HepG2 (cell line): ENCODE data around the gene FIS1. TPM values are rescaled to one million over a fixed set of nuclear protein-coding genes. Genes with fewer than 3 reads are reported as not detected.

ENCODE experiments used
- ADNP ChIP-seq: sonication (generic); formaldehyde crosslinking; IDR thresholded peaks from 2 replicates; pipeline ENCODE4 v1.4.0; 2020; ENCODE audit warnings: missing genetic modification reagents
- AGO2 ChIP-seq: fragments of 200-400 bp; formaldehyde crosslinking; optimal IDR thresholded peaks from 2 replicates; pipeline ENCODE3; 2017; ENCODE audit warnings: mild to moderate bottlenecking, low read depth, low read length, moderate library complexity
- ATF5 ChIP-seq: sonication (generic); formaldehyde crosslinking; IDR thresholded peaks from 2 replicates; pipeline ENCODE4 v1.4.0; 2020; ENCODE audit warnings: mild to moderate bottlenecking, low read depth, missing genetic modification reagents
- DNMT1 ChIP-seq: sonication (generic); formaldehyde crosslinking; IDR thresholded peaks from 2 replicates; pipeline ENCODE4 v1.5.1; 2020; ENCODE audit warnings: mild to moderate bottlenecking, missing genetic modification reagents
- HOXA7 ChIP-seq: sonication (generic); formaldehyde crosslinking; IDR thresholded peaks from 2 replicates; pipeline ENCODE4 v1.8.1; 2022; ENCODE audit warnings: mild to moderate bottlenecking, missing genetic modification reagents, moderate library complexity
- IRF2 ChIP-seq: IDR thresholded peaks from 2 replicates; pipeline ENCODE4 v1.6.1; 2018; ENCODE audit warnings: missing genetic modification reagents, missing compliant biosample characterization
- KLF16 ChIP-seq, 2 experiments: sonication (generic) in 1 of 2; formaldehyde crosslinking in 1 of 2; IDR thresholded peaks; 2 replicates each; pipeline versions ENCODE4 v1.6.1 to v1.8.0; 2016 to 2023; ENCODE audit warnings: missing genetic modification reagents in 2 of 2, missing compliant biosample characterization in 1 of 2
- LCORL ChIP-seq, 2 experiments: fragments of 450-650 bp in 1 of 2; sonication (generic) in 1 of 2; formaldehyde crosslinking in 1 of 2; IDR thresholded peaks; 2 replicates each; pipeline versions ENCODE4 v1.5.0 to v1.6.1; 2017 to 2020; ENCODE audit warnings: antibody characterized with exemption in 1 of 2, missing genetic modification reagents in 1 of 2
- MAFG ChIP-seq: sonication (generic); formaldehyde crosslinking; IDR thresholded peaks from 2 replicates; pipeline ENCODE4 v1.5.1; 2020; ENCODE audit warnings: mild to moderate bottlenecking, missing genetic modification reagents
- MED1 ChIP-seq: sonication (generic); formaldehyde crosslinking; IDR thresholded peaks from 2 replicates; pipeline ENCODE4 v1.4.0; 2020; ENCODE audit warnings: missing genetic modification reagents
- MEIS1 ChIP-seq: sonication (generic); formaldehyde crosslinking; IDR thresholded peaks from 2 replicates; pipeline ENCODE4 v1.9.0; 2021; ENCODE audit warnings: mild to moderate bottlenecking, missing genetic modification reagents, moderate library complexity, borderline replicate concordance
- NFIB ChIP-seq: sonication (generic); formaldehyde crosslinking; IDR thresholded peaks from 2 replicates; pipeline ENCODE4 v1.9.0; 2021; ENCODE audit warnings: missing genetic modification reagents, mild to moderate bottlenecking, borderline replicate concordance
- PATZ1 ChIP-seq: sonication (generic); formaldehyde crosslinking; IDR thresholded peaks from 2 replicates; pipeline ENCODE4 v1.4.0; 2020; ENCODE audit warnings: missing genetic modification reagents
- POGZ ChIP-seq: sonication (generic); formaldehyde crosslinking; IDR thresholded peaks from 2 replicates; pipeline ENCODE4 v1.4.0; 2020; ENCODE audit warnings: mild to moderate bottlenecking, missing genetic modification reagents
- RNF219 ChIP-seq: sonication (generic); formaldehyde crosslinking; IDR thresholded peaks from 2 replicates; pipeline ENCODE4 v1.5.0; 2020; ENCODE audit warnings: mild to moderate bottlenecking, missing genetic modification reagents
- RXRB ChIP-seq: IDR thresholded peaks from 2 replicates; pipeline ENCODE4 v1.6.1; 2016; ENCODE audit warnings: borderline replicate concordance, missing genetic modification reagents, missing compliant biosample characterization
- SMAD3 ChIP-seq: sonication (generic); formaldehyde crosslinking; IDR thresholded peaks from 2 replicates; pipeline ENCODE4 v1.4.0; 2020; ENCODE audit warnings: missing genetic modification reagents
- SP4 ChIP-seq: sonication (generic); formaldehyde crosslinking; IDR thresholded peaks from 2 replicates; pipeline ENCODE4 v1.8.1; 2023; ENCODE audit warnings: mild to moderate bottlenecking, missing genetic modification reagents
- TRIM24 ChIP-seq: sonication (generic); formaldehyde crosslinking; IDR thresholded peaks from 2 replicates; pipeline ENCODE4 v1.8.0; 2022; ENCODE audit warnings: mild to moderate bottlenecking, missing genetic modification reagents
- ZNF431 ChIP-seq: sonication (generic); formaldehyde crosslinking; IDR thresholded peaks from 2 replicates; pipeline ENCODE4 v1.9.0; 2022; ENCODE audit warnings: missing genetic modification reagents, low read depth, mild to moderate bottlenecking, borderline replicate concordance
- ZNF432 ChIP-seq: sonication (generic); formaldehyde crosslinking; IDR thresholded peaks from 2 replicates; pipeline ENCODE4 v1.5.0; 2020; ENCODE audit warnings: missing genetic modification reagents, mild to moderate bottlenecking, borderline replicate concordance
- ZNF562 ChIP-seq: sonication (generic); formaldehyde crosslinking; IDR thresholded peaks from 2 replicates; pipeline ENCODE4 v1.8.0; 2022; ENCODE audit warnings: missing genetic modification reagents, borderline replicate concordance
- ZNF580 ChIP-seq: IDR thresholded peaks from 2 replicates; pipeline ENCODE4 v1.6.1; 2016; ENCODE audit warnings: low read depth, borderline replicate concordance
- ZNF709 ChIP-seq: sonication (generic); formaldehyde crosslinking; IDR thresholded peaks from 2 replicates; pipeline ENCODE4 v1.5.0; 2020; ENCODE audit warnings: mild to moderate bottlenecking, missing genetic modification reagents
- ZNF746 ChIP-seq: sonication (generic); formaldehyde crosslinking; IDR thresholded peaks from 2 replicates; pipeline ENCODE4 v1.8.0; 2022; ENCODE audit warnings: mild to moderate bottlenecking, missing genetic modification reagents
- ZSCAN12 ChIP-seq: sonication (generic); formaldehyde crosslinking; IDR thresholded peaks from 2 replicates; pipeline ENCODE4 v1.9.0; 2021; ENCODE audit warnings: mild to moderate bottlenecking, missing genetic modification reagents
- polyA plus RNA-seq, 8 experiments: library from polyadenylated mRNA; depleted of rRNA in 3 of 8; stranded (reverse) in 7 of 8; unstranded in 1 of 8; fragments of >200 nt; fragmentation: Illumina TruSeq in 4 of 8; extraction: Trizol in 4 of 8; gene quantifications; 2 replicates each; pipeline versions ENCODE4 v1.2.1 to v1.2.3, GENCODE V29; 2011 to 2016; ENCODE audit warnings: low read depth in 4 of 8, missing spikeins in 1 of 8, mixed read lengths in 1 of 8; ENCODE audit not compliant: insufficient read depth in 1 of 8
- total RNA-seq, 5 experiments: library from RNA; depleted of rRNA; stranded (reverse); fragments of >200 nt; fragmentation: Illumina TruSeq; extraction: Trizol; gene quantifications; 2 replicates each; pipeline ENCODE4 v1.2.3, GENCODE V29; 2016; ENCODE audit warnings: low read depth in 1 of 5

FIS1 gene
- total and polyA plus RNA-seq, 2 of the 13 experiments (the other 11 are each of a cell fraction or from before 2014, with no cell fraction given) = 97.5 to 101 TPM

- no peak for TF ChIP-seq RNF219 (CRISPR knock-in tag)
- TF ChIP-seq HOXA7 = no peak
- no peak for TF ChIP-seq LCORL (IDR thresholded peaks at IDR 0.05)
- no peak; the same call in 1 of the 2 replicates for TF ChIP-seq LCORL (CRISPR knock-in tag; IDR thresholded peaks at IDR 0.05)
- TF ChIP-seq ZNF580 (CRISPR knock-in tag) = no peak
- TF ChIP-seq NFIB (CRISPR knock-in tag) = no peak
- TF ChIP-seq RXRB (CRISPR knock-in tag) = no peak
- TF ChIP-seq ATF5 = no peak
- TF ChIP-seq ZNF431 (CRISPR knock-in tag) = no peak
- TF ChIP-seq ZNF746 (CRISPR knock-in tag) = no peak
- TF ChIP-seq DNMT1 (CRISPR knock-in tag) = no peak
- TF ChIP-seq AGO2 = no peak
- TF ChIP-seq POGZ (CRISPR knock-in tag) = peak; percentile 57
- TF ChIP-seq KLF16 (CRISPR knock-in tag; IDR thresholded peaks at IDR 0.05) = no peak
- no peak for TF ChIP-seq ZNF709 (CRISPR knock-in tag)
- TF ChIP-seq ADNP (CRISPR knock-in tag) = no peak
- peak; percentile 47; the same call in 1 of the 2 replicates for TF ChIP-seq SP4
- TF ChIP-seq PATZ1 (CRISPR knock-in tag) = no peak
- no peak for TF ChIP-seq TRIM24
- TF ChIP-seq ZNF432 = no peak
- no peak for TF ChIP-seq MAFG
- no peak for TF ChIP-seq ZSCAN12 (CRISPR knock-in tag)
- no peak for TF ChIP-seq ZNF562
- no peak for TF ChIP-seq SMAD3
- TF ChIP-seq IRF2 (CRISPR knock-in tag) = no peak
- no peak for TF ChIP-seq MED1 (CRISPR knock-in tag)
- peak; percentile 34; the same call in 1 of the 2 replicates for TF ChIP-seq MEIS1 (CRISPR knock-in tag)
These were observed 26.4 kb downstream of the FIS1 start (continued) for GRCh38 chr7:101218236-101219125.
